Skeletal muscle tissue (tissue), 4 donors: ENCODE data around the gene PCDHA13. TPM values are rescaled to one million over a fixed set of nuclear protein-coding genes. Genes with fewer than 3 reads are reported as not detected.
"Not testable (repeated sequence)": the region's sequence is repeated elsewhere in the genome, so short reads cannot be mapped to it uniquely, and the experiment has no call there.

Experiments
- H3K27ac ChIP-seq: one replicate; pipeline ENCODE4 v1.7.0; 2013; ENCODE audit warnings: mild to moderate bottlenecking, low read depth, low read length, inconsistent platforms
- H3K27me3 ChIP-seq, 3 donors: one replicate each; pipeline ENCODE4 v1.7.0; 2013; ENCODE audit warnings: low read length in 3 of 3; ENCODE audit not compliant: control insufficient read depth in 3 of 3, insufficient read depth in 3 of 3
- H3K36me3 ChIP-seq, 3 donors: one replicate each; pipeline ENCODE4 v1.7.0; 2013; ENCODE audit warnings: low read length in 3 of 3; ENCODE audit not compliant: control insufficient read depth in 3 of 3, insufficient read depth in 3 of 3
- H3K4me1 ChIP-seq, 3 donors: one replicate each; pipeline ENCODE4 v1.7.0; 2013; ENCODE audit warnings: low read length in 3 of 3, mild to moderate bottlenecking in 3 of 3; ENCODE audit not compliant: control insufficient read depth in 3 of 3, insufficient read depth in 3 of 3
- H3K4me3 ChIP-seq, 3 donors: one replicate each; pipeline ENCODE4 v1.7.0; 2013; ENCODE audit warnings: low read length in 3 of 3
- H3K9ac ChIP-seq, 3 donors: one replicate each; pipeline ENCODE4 v1.7.0; 2013; ENCODE audit warnings: low read length in 3 of 3, mild to moderate bottlenecking in 3 of 3, moderate library complexity in 2 of 3, low read depth in 1 of 3
- H3K9me3 ChIP-seq, 3 donors: one replicate each; pipeline ENCODE4 v1.7.0; 2013; ENCODE audit warnings: low read length in 3 of 3; ENCODE audit not compliant: control insufficient read depth in 3 of 3
- total RNA-seq: library from RNA; depleted of rRNA; stranded (reverse); fragments of >200 nt; gene quantifications from one replicate; pipeline ENCODE4 v1.2.3, GENCODE V29; 2014
- donor health status: Osteomylitis.

Gene PCDHA13
- total RNA-seq, result under 0.01 TPM

GRCh38 chr5:140881889-140882590 is at the start of gene PCDHA13:
PCDHA13 (plus strand) TSS chr5:140882124; CDS start chr5:140882269, 145 bp downstream.
- Histone ChIP-seq H3K27ac (no peak within 1 kb of the TSS), H3K27me3 (peaks cover 0 to 13% (median 4%) of the 10 kb centered on the region in 3 donors), H3K9ac (no peak within 1 kb of the TSS), H3K4me3 (no peak within 1 kb of the TSS), H3K4me1 (no peaks in the 10 kb centered on the region), H3K36me3 (no peaks in the 10 kb centered on the region), H3K9me3 (peaks cover 0 to 7% (median 0%) of the 10 kb centered on the region in 3 donors)

DNA sequence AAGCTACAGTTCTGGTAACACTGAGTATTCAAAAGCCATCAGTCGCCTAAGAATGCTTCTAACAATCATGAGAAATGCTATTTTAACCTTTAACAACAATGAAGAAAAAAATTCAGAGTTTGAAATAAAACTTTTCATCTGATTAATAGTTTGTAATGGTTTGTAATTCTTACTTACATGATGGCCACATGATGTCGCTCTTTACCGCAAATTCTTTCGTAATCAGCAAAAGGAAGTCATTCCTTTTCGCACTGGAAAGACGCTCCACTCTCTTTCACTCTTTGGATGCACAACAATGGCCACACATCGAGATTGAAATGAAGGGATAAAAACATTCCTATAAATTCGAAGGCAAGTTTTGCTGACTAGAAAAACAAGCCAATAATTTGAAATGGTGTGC is 47.9 kb upstream of the PCDHA13 start, which contains the start of gene PCDHA7:
Gene PCDHA7, plus strand, starts transcription at position 277 of the 400 bp plus-strand sequence. Its CDS starts 115 bp downstream, at position 392.
- H3K9ac ChIP-seq, result no peak within 1 kb of the TSS
- H3K9me3 ChIP-seq, result peaks cover 2 to 19% (median 7%) of the 10 kb centered on the region in 3 donors
- peak within 1 kb of the TSS in 1 of 3 donors; percentile 23 for H3K4me3 ChIP-seq
- no peaks in the 10 kb centered on the region for H3K4me1 ChIP-seq
- no peak within 1 kb of the TSS for H3K27ac ChIP-seq
- H3K27me3 ChIP-seq, result peaks cover 0 to 6% (median 4%) of the 10 kb centered on the region in 3 donors
- H3K36me3 ChIP-seq, result no peaks in the 10 kb centered on the region

GRCh38 chr5:140834439-140835008 is 47.4 kb upstream of the PCDHA13 start:
- Histone ChIP-seq H3K4me3 (peak overlapping the region in 1 of 3 donors; percentile 23), H3K9me3 (peaks cover 2 to 19% (median 7%) of the 10 kb centered on the region in 3 donors)
- H3K9ac ChIP-seq, H3K27me3 ChIP-seq, H3K4me1 ChIP-seq, H3K27ac ChIP-seq, H3K36me3 ChIP-seq: not testable (repeated sequence)

DNA sequence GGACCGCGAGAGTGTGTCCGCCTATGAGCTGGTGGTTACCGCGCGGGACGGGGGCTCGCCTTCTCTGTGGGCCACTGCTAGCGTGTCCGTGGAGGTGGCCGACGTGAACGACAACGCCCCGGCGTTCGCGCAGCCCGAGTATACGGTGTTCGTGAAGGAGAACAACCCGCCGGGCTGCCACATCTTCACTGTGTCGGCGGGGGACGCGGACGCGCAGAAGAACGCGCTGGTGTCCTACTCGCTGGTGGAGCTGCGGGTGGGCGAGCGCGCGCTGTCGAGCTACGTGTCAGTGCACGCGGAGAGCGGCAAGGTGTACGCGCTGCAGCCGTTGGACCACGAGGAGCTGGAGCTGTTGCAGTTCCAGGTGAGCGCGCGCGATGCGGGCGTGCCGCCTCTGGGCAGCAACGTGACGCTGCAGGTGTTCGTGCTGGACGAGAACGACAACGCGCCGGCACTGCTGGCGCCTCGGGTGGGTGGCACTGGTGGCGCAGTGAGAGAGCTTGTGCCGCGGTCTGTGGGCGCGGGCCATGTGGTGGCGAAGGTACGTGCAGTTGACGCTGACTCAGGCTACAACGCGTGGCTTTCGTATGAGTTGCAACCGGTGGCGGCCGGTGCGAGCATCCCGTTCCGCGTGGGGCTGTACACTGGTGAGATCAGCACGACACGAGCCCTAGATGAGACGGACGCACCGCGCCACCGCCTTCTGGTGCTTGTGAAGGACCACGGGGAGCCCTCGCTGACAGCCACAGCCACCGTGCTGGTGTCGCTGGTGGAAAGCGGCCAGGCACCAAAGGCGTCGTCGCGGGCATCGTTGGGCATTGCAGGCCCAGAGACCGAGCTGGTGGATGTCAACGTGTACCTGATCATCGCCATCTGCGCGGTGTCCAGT is 46.1 kb upstream of the PCDHA13 start:
- Histone ChIP-seq H3K36me3 (no peaks in the 10 kb centered on the region), H3K4me1 (no peaks in the 10 kb centered on the region), H3K9ac (no peak overlapping the region), H3K9me3 (peaks cover 3 to 16% (median 6%) of the 10 kb centered on the region in 3 donors), H3K27me3 (peaks cover 0 to 4% (median 2%) of the 10 kb centered on the region in 3 donors), H3K27ac (no peak overlapping the region), H3K4me3 (no peak overlapping the region)

GRCh38 chr5:140840978-140841962 is 40.7 kb upstream of the PCDHA13 start, which contains the start of gene PCDHA8:
PCDHA8 (plus strand) TSS chr5:140841187; CDS start chr5:140841322, 135 bp downstream.
- H3K27ac ChIP-seq, result no peak within 1 kb of the TSS
- no peaks in the 10 kb centered on the region for H3K36me3 ChIP-seq
- H3K4me3 ChIP-seq, result no peak within 1 kb of the TSS
- peaks cover 0 to 2% (median 0%) of the 10 kb centered on the region in 3 donors for H3K27me3 ChIP-seq
- no peak within 1 kb of the TSS for H3K9ac ChIP-seq
- H3K4me1 ChIP-seq, result no peaks in the 10 kb centered on the region
- peaks cover 2 to 15% (median 3%) of the 10 kb centered on the region in 3 donors for H3K9me3 ChIP-seq

DNA sequence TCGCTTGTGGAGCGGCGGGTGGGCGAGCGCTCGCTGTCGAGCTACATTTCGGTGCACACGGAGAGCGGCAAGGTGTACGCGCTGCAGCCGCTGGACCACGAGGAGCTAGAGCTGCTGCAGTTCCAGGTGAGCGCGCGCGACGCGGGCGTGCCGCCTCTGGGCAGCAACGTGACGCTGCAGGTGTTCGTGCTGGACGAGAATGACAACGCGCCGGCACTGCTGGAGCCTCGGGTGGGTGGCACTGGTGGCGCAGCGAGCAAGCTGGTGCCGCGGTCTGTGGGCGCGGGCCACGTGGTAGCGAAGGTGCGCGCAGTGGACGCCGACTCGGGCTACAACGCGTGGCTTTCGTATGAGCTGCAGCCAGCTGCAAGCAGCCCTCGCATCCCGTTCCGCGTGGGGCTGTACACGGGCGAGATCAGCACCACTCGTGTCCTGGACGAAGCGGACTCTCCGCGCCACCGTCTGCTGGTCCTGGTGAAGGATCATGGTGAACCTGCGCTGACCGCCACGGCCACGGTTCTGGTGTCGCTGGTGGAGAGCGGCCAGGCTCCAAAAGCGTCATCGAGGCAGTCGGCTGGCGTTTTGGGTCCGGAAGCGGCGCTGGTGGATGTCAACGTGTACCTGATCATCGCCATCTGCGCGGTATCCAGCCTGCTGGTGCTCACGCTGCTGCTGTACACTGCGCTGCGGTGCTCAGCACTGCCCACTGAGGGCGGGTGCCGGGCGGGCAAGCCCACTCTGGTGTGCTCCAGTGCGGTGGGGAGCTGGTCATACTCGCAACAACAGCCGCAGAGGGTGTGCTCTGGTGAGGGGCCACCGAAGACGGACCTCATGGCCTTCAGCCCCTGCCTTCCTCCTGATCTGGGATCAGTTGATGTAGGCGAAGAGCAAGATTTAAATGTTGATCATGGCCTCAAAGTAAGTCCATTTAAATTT is 38.9 kb upstream of the PCDHA13 start:
- peaks cover 0 to 5% (median 0%) of the 10 kb centered on the region in 3 donors for H3K27me3 ChIP-seq
- H3K36me3 ChIP-seq, result no peaks in the 10 kb centered on the region
- no peaks in the 10 kb centered on the region for H3K4me1 ChIP-seq
- no peak overlapping the region for H3K9ac ChIP-seq
- no peak overlapping the region for H3K27ac ChIP-seq
- H3K4me3 ChIP-seq, result no peak overlapping the region
- peaks cover 2 to 13% (median 3%) of the 10 kb centered on the region in 3 donors for H3K9me3 ChIP-seq

- H3K9me3 ChIP-seq, result peaks cover 0 to 15% (median 0%) of the 10 kb centered on the region in 3 donors
- H3K27ac ChIP-seq, H3K27me3 ChIP-seq, H3K4me1 ChIP-seq, H3K9ac ChIP-seq, H3K36me3 ChIP-seq, H3K4me3 ChIP-seq: not testable (repeated sequence)
These were observed 33.5 kb upstream of the PCDHA13 start, which contains the start of gene PCDHA9 for GRCh38 chr5:140848139-140849102. PCDHA9 (plus strand) TSS chr5:140848382; CDS start chr5:140848496, 114 bp downstream.
